ENCODE data around the gene KCNQ5. TPM values are rescaled to one million over a fixed set of nuclear protein-coding genes. Genes with fewer than 3 reads are reported as not detected.

The KCNQ5 gene
- total RNA-seq, 2 experiments from 2014 or later: 2.1 to 2.5 TPM

- Histone ChIP-seq H3K27me3 (ENCODE audit: control insufficient read depth in 1 of 2, insufficient read depth in 2 of 2, low read length in 2 of 2) (no peaks in the 10 kb centered on the region), H3K4me1 (ENCODE audit: insufficient read depth, low read length) (no peaks in the 10 kb centered on the region), H3K27ac (ENCODE audit: low read depth in 1 of 2, low read length in 2 of 2) (no peak overlapping the region), H3K9me3 (ENCODE audit: control insufficient read depth in 1 of 2, insufficient read depth in 1 of 2, low read length in 2 of 2) (no peaks in the 10 kb centered on the region), H3K4me3 (ENCODE audit: low read length) (no peak overlapping the region), H3K36me3 (ENCODE audit: insufficient read depth, low read length) (no peaks in the 10 kb centered on the region)
- ATAC-seq (ENCODE audit: poor library complexity) (no peak), DNase-seq (no peak)
- intact Hi-C loops (cut with DNase I, micrococcal nuclease): no loop called here
- Mint-ChIP-seq H3K36me3 (ENCODE audit: low read depth) (no peaks in the 10 kb centered on the region), H3K9me3 (no peaks in the 10 kb centered on the region), H3K27ac (no peak overlapping the region), H3K27me3 (no peaks in the 10 kb centered on the region), H3K4me3 (no peak overlapping the region), H3K4me1 (ENCODE audit: low read depth) (no peaks in the 10 kb centered on the region)
- no peak for TF ChIP-seq CTCF (IDR thresholded peaks at IDR 0.05)
- ChIA-PET POLR2A (no interaction called here), CTCF (no interaction called here)
Observed at GRCh38 chr6:72661411-72661810, 39.5 kb downstream of the KCNQ5 start.

GRCh38 chr6:72665599-72665998, 43.7 kb downstream of the KCNQ5 start:
- no peak for DNase-seq
- H3K27ac Mint-ChIP-seq: no peak overlapping the region
- no peak for ATAC-seq (ENCODE audit: poor library complexity)
- ChIA-PET POLR2A (no interaction called here), CTCF (no interaction called here)
- Histone ChIP-seq H3K4me1 (ENCODE audit: insufficient read depth, low read length) (no peaks in the 10 kb centered on the region), H3K4me3 (ENCODE audit: low read length) (no peak overlapping the region), H3K36me3 (ENCODE audit: insufficient read depth, low read length) (no peaks in the 10 kb centered on the region), H3K9me3 (ENCODE audit: control insufficient read depth in 1 of 2, insufficient read depth in 1 of 2, low read length in 2 of 2) (no peaks in the 10 kb centered on the region), H3K27ac (ENCODE audit: low read depth in 1 of 2, low read length in 2 of 2) (no peak overlapping the region), H3K27me3 (ENCODE audit: control insufficient read depth in 1 of 2, insufficient read depth in 2 of 2, low read length in 2 of 2) (no peaks in the 10 kb centered on the region)
- no peaks in the 10 kb centered on the region for H3K36me3 Mint-ChIP-seq (ENCODE audit: low read depth)
- no peaks in the 10 kb centered on the region for H3K27me3 Mint-ChIP-seq
- H3K4me1 Mint-ChIP-seq (ENCODE audit: low read depth): peaks cover 8% of the 10 kb centered on the region
- H3K9me3 Mint-ChIP-seq: no peaks in the 10 kb centered on the region
- H3K4me3 Mint-ChIP-seq: no peak overlapping the region
- intact Hi-C loops (cut with DNase I, micrococcal nuclease): no loop called here
- TF ChIP-seq CTCF (IDR thresholded peaks at IDR 0.05): no peak

GRCh38 chr6:72669324-72669723, 47.5 kb downstream of the KCNQ5 start:
- no peaks in the 10 kb centered on the region for H3K9me3 Mint-ChIP-seq
- Histone ChIP-seq H3K36me3 (ENCODE audit: insufficient read depth, low read length) (no peaks in the 10 kb centered on the region), H3K9me3 (ENCODE audit: control insufficient read depth in 1 of 2, insufficient read depth in 1 of 2, low read length in 2 of 2) (no peaks in the 10 kb centered on the region), H3K27me3 (ENCODE audit: control insufficient read depth in 1 of 2, insufficient read depth in 2 of 2, low read length in 2 of 2) (no peaks in the 10 kb centered on the region), H3K4me3 (ENCODE audit: low read length) (no peak overlapping the region), H3K4me1 (ENCODE audit: insufficient read depth, low read length) (no peaks in the 10 kb centered on the region), H3K27ac (ENCODE audit: low read depth in 1 of 2, low read length in 2 of 2) (no peak overlapping the region)
- POLR2A ChIA-PET: no interaction called here
- TF ChIP-seq CTCF (IDR thresholded peaks at IDR 0.05): no peak
- CTCF ChIA-PET: no interaction called here
- no peaks in the 10 kb centered on the region for H3K27me3 Mint-ChIP-seq
- DNase-seq: peak in 3 of 14 experiments; percentile 1 to 11 (median 8)
- H3K4me1 Mint-ChIP-seq (ENCODE audit: low read depth): peaks cover 13% of the 10 kb centered on the region
- H3K36me3 Mint-ChIP-seq (ENCODE audit: low read depth): no peaks in the 10 kb centered on the region
- no peak overlapping the region for H3K4me3 Mint-ChIP-seq
- intact Hi-C loops (cut with DNase I, micrococcal nuclease): no loop called here
- H3K27ac Mint-ChIP-seq: no peak overlapping the region
- ATAC-seq (ENCODE audit: poor library complexity): peak; percentile 67

All from CD4-positive, alpha-beta T cell (primary cell).